ENCODE measurements around the gene GPR150.
"Not testable (repeated sequence)": the region's sequence is repeated elsewhere in the genome, so short reads cannot be mapped to it uniquely, and the experiment has no call there.

GPR150 gene

GRCh38 chr5:95624368-95624767 is 4.5 kb downstream of the GPR150 start:
- H3K4me1 ChIP-seq (ENCODE audit: control insufficient read depth, insufficient read depth, low read length), result peaks cover 19% of the 10 kb centered on the region
- H3K9me3 ChIP-seq (ENCODE audit: control insufficient read depth, low read length), result no peaks in the 10 kb centered on the region
- H3K4me3 ChIP-seq (ENCODE audit: low read length), result no peak overlapping the region
- H3K9ac ChIP-seq (ENCODE audit: low read length), result no peak overlapping the region
- no peak for DNase-seq (ENCODE audit: low read depth)
- H3K27me3 ChIP-seq (replicated peaks; ENCODE audit: control insufficient read depth, insufficient read depth, low read length), result no peaks in the 10 kb centered on the region
- H3K36me3 ChIP-seq (ENCODE audit: control insufficient read depth, insufficient read depth, low read length, severe bottlenecking), result no peaks in the 10 kb centered on the region

DNA sequence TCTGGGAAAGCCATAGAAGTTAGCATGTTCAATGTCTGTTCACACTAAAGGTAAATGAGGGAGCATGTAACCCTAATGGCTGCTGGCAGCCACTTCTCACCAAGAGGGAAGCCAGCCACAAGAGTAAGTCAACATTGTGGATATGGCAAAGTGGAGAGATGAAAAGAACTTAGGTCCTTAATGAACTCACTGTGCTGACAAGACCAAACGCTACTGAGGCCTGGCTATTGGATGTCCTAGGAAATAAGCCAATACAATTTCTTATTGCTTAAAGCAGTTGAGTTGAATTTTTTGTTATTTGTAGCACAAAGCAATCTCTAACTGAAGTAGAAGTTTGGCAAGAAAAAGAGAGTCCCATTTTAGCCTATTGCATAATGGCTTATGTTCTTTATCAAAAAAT is 6.8 kb downstream of the GPR150 start:
- no peak overlapping the region for H3K4me3 ChIP-seq (ENCODE audit: low read length)
- H3K4me1 ChIP-seq (ENCODE audit: control insufficient read depth, insufficient read depth, low read length), result peaks cover 25% of the 10 kb centered on the region
- H3K9me3 ChIP-seq (ENCODE audit: control insufficient read depth, low read length), result no peaks in the 10 kb centered on the region
- H3K36me3 ChIP-seq (ENCODE audit: control insufficient read depth, insufficient read depth, low read length, severe bottlenecking), result no peaks in the 10 kb centered on the region
- H3K27me3 ChIP-seq (replicated peaks; ENCODE audit: control insufficient read depth, insufficient read depth, low read length), result no peaks in the 10 kb centered on the region
- no peak overlapping the region for H3K9ac ChIP-seq (ENCODE audit: low read length)
- no peak for DNase-seq (ENCODE audit: low read depth)

GRCh38 chr5:95627971-95628810 is 8.3 kb downstream of the GPR150 start:
- H3K4me3 ChIP-seq (ENCODE audit: low read length), result no peak overlapping the region
- H3K9ac ChIP-seq (ENCODE audit: low read length), result no peak overlapping the region
- H3K9me3 ChIP-seq (ENCODE audit: control insufficient read depth, low read length), result no peaks in the 10 kb centered on the region
- no peak for DNase-seq (ENCODE audit: low read depth)
- H3K36me3 ChIP-seq (ENCODE audit: control insufficient read depth, insufficient read depth, low read length, severe bottlenecking), result no peaks in the 10 kb centered on the region
- H3K27me3 ChIP-seq (replicated peaks; ENCODE audit: control insufficient read depth, insufficient read depth, low read length), result no peaks in the 10 kb centered on the region
- peaks cover 31% of the 10 kb centered on the region for H3K4me1 ChIP-seq (ENCODE audit: control insufficient read depth, insufficient read depth, low read length)

GRCh38 chr5:95628933-95629332 is 9.0 kb downstream of the GPR150 start:
- Histone ChIP-seq H3K4me3 (ENCODE audit: low read length) (no peak overlapping the region), H3K9ac (ENCODE audit: low read length) (no peak overlapping the region), H3K4me1 (ENCODE audit: control insufficient read depth, insufficient read depth, low read length) (peaks cover 31% of the 10 kb centered on the region), H3K9me3 (ENCODE audit: control insufficient read depth, low read length) (no peaks in the 10 kb centered on the region), H3K27me3 (replicated peaks; ENCODE audit: control insufficient read depth, insufficient read depth, low read length) (no peaks in the 10 kb centered on the region), H3K36me3 (ENCODE audit: control insufficient read depth, insufficient read depth, low read length, severe bottlenecking) (no peaks in the 10 kb centered on the region)
- DNase-seq (ENCODE audit: low read depth), result no peak

GRCh38 chr5:95630394-95630917 is 10.6 kb downstream of the GPR150 start:
- Histone ChIP-seq H3K36me3 (ENCODE audit: control insufficient read depth, insufficient read depth, low read length, severe bottlenecking) (no peaks in the 10 kb centered on the region), H3K4me1 (ENCODE audit: control insufficient read depth, insufficient read depth, low read length) (peaks cover 31% of the 10 kb centered on the region), H3K9me3 (ENCODE audit: control insufficient read depth, low read length) (no peaks in the 10 kb centered on the region), H3K4me3 (ENCODE audit: low read length) (no peak overlapping the region), H3K9ac (ENCODE audit: low read length) (peak overlapping the region; percentile 26), H3K27me3 (replicated peaks; ENCODE audit: control insufficient read depth, insufficient read depth, low read length) (no peaks in the 10 kb centered on the region)
- DNase-seq (ENCODE audit: low read depth), result no peak

DNA sequence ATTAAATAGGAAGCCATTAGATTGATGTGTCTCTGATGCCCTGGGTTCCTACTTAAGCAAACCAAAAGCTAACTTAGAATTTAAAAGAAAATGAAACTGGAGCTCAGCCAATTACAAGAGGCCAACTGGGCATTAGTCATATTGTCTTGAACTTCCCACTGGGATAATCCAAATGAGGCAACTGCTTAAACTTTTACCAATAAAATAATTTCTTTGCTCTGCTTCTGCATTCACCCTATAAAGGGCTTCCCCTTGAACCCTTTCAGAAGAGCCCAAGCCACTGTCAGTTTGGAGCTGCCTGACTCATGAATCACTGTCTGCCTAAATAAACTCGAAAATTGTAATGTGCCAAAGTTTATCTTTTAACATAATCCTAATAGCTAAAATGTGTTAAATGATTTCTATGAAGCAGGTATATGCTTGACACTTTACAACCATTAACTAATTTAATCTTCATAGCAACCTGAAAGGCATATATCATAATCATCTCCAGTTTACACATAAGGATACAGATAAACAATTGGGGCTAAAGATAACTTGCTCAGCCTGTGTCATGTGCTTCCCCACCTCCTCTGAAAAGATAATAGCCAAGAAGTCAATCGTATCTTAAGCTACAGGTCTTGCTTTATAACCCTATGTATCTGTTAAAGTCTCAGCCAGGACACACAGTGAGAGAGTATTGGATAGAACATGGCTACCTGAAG is 11.5 kb downstream of the GPR150 start:
- DNase-seq (ENCODE audit: low read depth), result peak; percentile 82
- H3K27me3 ChIP-seq (replicated peaks; ENCODE audit: control insufficient read depth, insufficient read depth, low read length), result no peaks in the 10 kb centered on the region
- H3K9me3 ChIP-seq (ENCODE audit: control insufficient read depth, low read length), result no peaks in the 10 kb centered on the region
- peak overlapping the region; percentile 36 for H3K9ac ChIP-seq (ENCODE audit: low read length)
- H3K4me1 ChIP-seq (ENCODE audit: control insufficient read depth, insufficient read depth, low read length), result peaks cover 30% of the 10 kb centered on the region
- no peaks in the 10 kb centered on the region for H3K36me3 ChIP-seq (ENCODE audit: control insufficient read depth, insufficient read depth, low read length, severe bottlenecking)
- peak overlapping the region; percentile 30 for H3K4me3 ChIP-seq (ENCODE audit: low read length)

GRCh38 chr5:95631991-95632675 is 12.2 kb downstream of the GPR150 start:
- Histone ChIP-seq H3K4me1 (ENCODE audit: control insufficient read depth, insufficient read depth, low read length) (peaks cover 23% of the 10 kb centered on the region), H3K9me3 (ENCODE audit: control insufficient read depth, low read length) (no peaks in the 10 kb centered on the region), H3K36me3 (ENCODE audit: control insufficient read depth, insufficient read depth, low read length, severe bottlenecking) (no peaks in the 10 kb centered on the region), H3K4me3 (ENCODE audit: low read length) (peak overlapping the region; percentile 30), H3K9ac (ENCODE audit: low read length) (peak overlapping the region; percentile 36), H3K27me3 (replicated peaks; ENCODE audit: control insufficient read depth, insufficient read depth, low read length) (no peaks in the 10 kb centered on the region)
- peak; percentile 29 for DNase-seq (ENCODE audit: low read depth)

GRCh38 chr5:95632942-95633341 is 13.1 kb downstream of the GPR150 start:
- not testable (repeated sequence) for H3K36me3 ChIP-seq (ENCODE audit: control insufficient read depth, insufficient read depth, low read length, severe bottlenecking); H3K9ac ChIP-seq (ENCODE audit: low read length); H3K27me3 ChIP-seq (replicated peaks; ENCODE audit: control insufficient read depth, insufficient read depth, low read length); DNase-seq (ENCODE audit: low read depth); H3K4me3 ChIP-seq (ENCODE audit: low read length); H3K9me3 ChIP-seq (ENCODE audit: control insufficient read depth, low read length)
- H3K4me1 ChIP-seq (ENCODE audit: control insufficient read depth, insufficient read depth, low read length), result peaks cover 20% of the 10 kb centered on the region

DNA sequence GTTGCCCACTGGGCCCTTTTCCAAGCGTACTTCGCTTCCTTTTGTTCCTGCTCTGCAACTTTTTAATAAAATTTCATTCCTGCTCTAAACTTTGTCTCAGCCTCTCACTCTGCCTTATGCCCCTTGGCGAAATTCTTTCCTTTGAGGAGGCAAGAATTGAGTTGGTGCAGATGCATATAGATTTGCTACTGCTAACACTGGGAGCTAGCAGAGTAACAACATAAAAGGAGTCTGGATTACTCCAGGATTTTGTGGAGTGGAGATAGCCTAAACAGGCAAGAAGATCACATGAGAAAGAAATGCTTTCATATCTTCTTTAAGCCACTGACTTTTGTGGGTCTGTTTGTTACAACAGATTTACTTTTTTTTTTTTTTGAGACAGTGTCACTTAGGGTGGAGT is 13.8 kb downstream of the GPR150 start:
- Histone ChIP-seq H3K9ac (ENCODE audit: low read length) (no peak overlapping the region), H3K36me3 (ENCODE audit: control insufficient read depth, insufficient read depth, low read length, severe bottlenecking) (no peaks in the 10 kb centered on the region), H3K4me1 (ENCODE audit: control insufficient read depth, insufficient read depth, low read length) (peaks cover 27% of the 10 kb centered on the region), H3K9me3 (ENCODE audit: control insufficient read depth, low read length) (no peaks in the 10 kb centered on the region), H3K4me3 (ENCODE audit: low read length) (no peak overlapping the region), H3K27me3 (replicated peaks; ENCODE audit: control insufficient read depth, insufficient read depth, low read length) (no peaks in the 10 kb centered on the region)
- no peak for DNase-seq (ENCODE audit: low read depth)

DNA sequence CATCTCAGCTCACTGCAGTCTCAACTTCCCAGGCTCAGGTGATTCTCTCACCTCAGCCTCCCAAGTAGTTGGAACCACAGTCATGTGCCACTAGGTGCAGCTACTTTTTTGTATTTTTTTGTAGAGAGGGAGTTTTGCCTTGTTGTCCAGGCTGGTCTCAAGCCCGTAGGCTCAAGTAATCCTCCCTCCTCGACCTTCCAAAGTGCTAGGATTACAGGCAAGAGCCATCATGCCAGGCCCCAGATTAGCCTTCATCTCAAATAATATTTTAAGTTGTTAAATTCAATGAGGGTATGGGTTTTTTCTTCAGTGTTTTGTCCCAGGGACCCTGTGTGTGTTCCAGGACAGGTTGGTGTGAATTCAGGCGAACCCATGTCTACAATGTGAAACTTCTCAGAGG is 14.2 kb downstream of the GPR150 start:
- Histone ChIP-seq H3K27me3 (replicated peaks; ENCODE audit: control insufficient read depth, insufficient read depth, low read length) (no peaks in the 10 kb centered on the region), H3K4me3 (ENCODE audit: low read length) (no peak overlapping the region), H3K36me3 (ENCODE audit: control insufficient read depth, insufficient read depth, low read length, severe bottlenecking) (no peaks in the 10 kb centered on the region), H3K9me3 (ENCODE audit: control insufficient read depth, low read length) (no peaks in the 10 kb centered on the region), H3K4me1 (ENCODE audit: control insufficient read depth, insufficient read depth, low read length) (peaks cover 31% of the 10 kb centered on the region), H3K9ac (ENCODE audit: low read length) (no peak overlapping the region)
- no peak for DNase-seq (ENCODE audit: low read depth)

DNA sequence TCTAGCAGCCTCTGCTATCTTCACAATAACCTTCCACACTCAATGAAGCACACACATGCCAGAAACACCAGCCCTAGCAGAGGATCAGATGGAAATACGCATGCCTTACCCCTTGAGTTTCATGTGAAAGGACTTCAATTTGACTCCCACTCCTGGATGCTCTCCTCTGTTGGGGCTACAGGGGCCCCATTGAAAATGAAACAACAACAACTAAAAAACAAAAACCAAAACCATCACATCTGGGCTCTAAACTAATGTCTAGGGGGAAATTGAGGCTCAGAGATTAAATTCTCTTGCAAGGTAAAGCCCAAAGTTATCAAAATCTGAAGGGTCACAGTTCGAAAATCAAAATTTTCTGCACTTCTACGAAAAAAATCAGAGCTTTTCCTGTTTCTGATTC is 18.7 kb downstream of the GPR150 start:
- Histone ChIP-seq H3K9ac (ENCODE audit: low read length) (peak overlapping the region; percentile 45), H3K9me3 (ENCODE audit: control insufficient read depth, low read length) (no peaks in the 10 kb centered on the region), H3K4me3 (ENCODE audit: low read length) (no peak overlapping the region), H3K27me3 (replicated peaks; ENCODE audit: control insufficient read depth, insufficient read depth, low read length) (no peaks in the 10 kb centered on the region), H3K36me3 (ENCODE audit: control insufficient read depth, insufficient read depth, low read length, severe bottlenecking) (no peaks in the 10 kb centered on the region), H3K4me1 (ENCODE audit: control insufficient read depth, insufficient read depth, low read length) (peaks cover 33% of the 10 kb centered on the region)
- DNase-seq (ENCODE audit: low read depth), result no peak

Data from adipocyte (in vitro differentiated cells).